CD4-positive, alpha-beta T cell treated with Interferon alpha-2 for 1 hour (primary cell): ENCODE results near the gene SERPINA12.

Experiments
- DNase-seq, 2 donors: peaks; one replicate each; pipeline ENCODE4 v3.0.0-alpha.2; 2020 to 2022

SERPINA12 gene

DNA sequence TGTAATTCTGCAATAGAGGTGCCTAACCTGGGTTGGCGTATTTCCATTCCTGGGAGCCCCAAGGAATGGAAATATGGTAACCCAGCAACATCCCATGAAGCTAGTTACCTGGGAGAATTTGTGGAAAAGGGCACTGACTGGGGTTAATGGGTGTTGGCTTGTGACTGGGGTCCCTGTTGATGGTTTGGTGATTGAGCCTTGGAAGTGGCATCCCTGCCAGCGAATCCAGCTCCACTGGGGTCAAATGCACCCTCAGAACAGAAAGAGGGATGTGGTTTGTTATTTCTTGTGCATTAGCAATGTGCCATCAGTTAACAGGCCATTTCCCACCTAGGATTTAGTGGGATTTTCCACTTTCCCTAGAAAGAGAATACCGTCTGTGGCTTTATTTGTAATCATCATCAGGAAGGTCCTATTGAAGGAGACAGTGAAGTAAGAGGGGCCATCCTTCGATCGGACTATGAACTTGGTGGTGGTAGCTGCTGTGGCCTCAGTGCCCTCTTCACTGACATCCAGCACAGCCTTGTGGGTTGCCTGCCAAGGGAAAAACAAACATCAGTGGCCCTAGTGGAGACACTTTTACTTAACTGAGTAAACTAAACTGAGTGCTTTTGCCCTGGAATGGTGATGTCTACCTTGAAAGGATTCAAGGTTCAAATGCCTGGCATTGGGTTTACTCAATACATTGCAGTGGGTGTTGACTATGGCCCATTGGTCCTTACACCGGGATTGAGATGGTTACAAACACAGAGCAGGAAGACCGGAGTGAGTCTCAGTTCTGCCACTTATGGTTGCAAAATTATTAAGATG, 46.3 kb downstream of the SERPINA12 start:
- no peak for DNase-seq

DNA sequence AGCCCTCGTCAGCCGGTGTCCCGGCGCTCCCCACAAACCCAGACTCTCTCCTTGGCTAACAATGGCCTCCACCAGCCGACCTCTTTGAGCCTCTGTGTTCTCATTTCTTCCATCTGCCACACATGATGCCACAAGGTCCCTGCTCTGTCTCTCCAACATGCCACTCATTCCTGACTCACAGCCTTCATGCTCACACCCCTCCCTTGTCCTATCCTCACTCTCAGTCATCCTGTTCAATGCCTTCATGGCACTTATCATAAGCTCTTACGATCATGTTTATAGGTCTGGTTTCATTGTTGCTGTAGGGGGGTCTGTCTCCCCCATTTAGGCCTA, 47.1 kb downstream of the SERPINA12 start:
- no peak for DNase-seq

DNA sequence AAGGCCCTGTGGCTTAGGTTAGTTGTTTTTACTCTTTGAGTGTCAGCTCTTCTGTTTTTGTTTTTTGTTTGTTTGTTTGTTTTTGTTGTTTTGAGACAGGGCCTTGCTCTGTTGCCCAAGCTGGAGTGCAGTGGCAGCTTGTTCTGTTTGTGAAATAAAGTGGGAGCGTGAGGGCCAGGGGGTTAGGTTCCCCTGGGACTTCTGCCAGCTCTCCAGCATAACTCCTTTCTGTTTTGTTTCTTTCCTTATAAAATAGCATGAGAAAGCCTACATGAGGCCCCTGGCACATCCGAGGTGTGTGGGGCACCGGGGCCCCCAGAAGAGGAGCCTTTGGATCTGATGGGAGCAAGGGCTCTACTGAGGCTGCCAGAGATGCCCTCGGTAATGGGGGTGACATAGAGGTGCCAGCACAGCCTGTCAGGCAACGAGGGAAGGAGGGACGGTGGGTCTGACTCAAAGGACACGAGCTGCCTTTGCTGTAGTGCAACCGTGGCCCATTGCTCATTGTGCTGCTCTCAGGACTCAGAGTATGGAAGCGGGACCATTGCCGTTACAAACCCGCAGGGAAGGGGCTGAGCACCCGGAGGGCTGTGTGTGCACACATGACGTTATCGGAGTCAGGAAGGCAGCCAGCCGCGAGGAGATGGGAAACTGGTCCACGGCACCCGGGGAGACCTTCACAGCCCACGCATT, 47.6 kb downstream of the SERPINA12 start:
- no peak for DNase-seq

DNA sequence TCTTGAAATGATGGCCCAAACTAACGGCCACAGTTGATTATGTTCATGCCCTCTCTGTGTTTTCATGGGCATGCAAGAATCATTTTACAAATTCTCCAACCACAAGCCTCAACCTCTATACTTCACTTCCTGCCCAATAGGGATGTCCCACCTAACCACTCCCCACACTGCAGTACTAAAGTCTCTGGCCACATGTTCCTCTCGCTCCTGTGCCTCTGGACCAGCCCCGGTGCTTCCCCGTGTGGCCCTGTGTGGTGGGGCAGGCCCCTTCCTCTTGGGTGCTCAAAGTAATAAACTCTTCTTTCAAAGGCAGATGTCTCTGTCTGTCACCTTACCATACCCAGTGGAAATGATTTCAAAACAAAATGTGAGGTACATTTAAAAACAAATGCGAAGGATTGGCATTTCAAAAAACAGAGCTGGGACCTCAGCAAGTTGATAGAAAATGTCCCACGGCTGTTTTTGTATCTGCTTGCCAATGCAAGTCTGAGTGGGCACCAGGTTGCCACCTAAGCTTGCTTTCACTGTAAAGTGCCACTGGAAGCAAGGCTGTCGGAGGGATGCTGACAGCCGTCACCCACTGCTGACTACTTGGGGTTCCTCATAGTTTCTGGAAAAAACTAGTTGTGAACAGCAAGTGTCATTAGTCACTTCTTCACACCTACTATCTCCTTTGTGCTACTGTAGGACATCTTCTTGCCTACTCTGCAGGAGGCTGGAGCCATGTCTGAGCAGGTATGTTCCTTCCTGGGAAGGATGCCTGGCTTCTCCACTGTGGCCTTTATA, 48.4 kb downstream of the SERPINA12 start:
- no peak for DNase-seq

DNA sequence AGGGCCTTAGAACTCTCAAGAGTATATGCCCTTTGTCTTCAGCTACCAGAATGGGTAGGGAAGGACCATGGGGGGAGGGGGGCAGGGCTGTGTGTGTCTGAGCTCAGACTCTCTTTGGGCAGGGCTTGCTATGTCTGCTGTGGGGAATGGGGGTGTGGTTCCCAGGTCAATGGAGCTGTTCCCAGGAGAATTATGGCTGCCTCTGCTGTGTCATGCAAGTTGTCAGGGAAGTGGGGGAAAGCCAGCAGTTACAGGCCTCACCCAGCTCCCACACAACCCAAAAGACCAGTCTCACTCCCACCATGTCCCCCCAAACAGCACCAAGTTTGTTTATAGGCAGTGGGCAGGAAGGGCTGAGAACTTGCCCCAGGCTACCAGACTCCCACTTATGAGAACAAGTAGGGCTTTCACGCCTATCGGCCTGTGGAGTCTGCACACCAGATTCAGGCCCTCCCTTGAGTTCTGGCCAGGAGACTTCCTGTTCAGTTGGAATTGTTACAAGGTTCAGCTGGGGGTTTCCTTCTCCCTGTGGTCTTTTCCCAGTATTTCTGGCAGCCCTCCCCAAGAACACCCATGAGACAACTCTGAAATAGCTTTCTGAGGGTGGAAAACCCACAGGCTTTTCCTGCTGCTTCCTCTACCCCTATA, 50.6 kb downstream of the SERPINA12 start:
- DNase-seq: no peak

DNA sequence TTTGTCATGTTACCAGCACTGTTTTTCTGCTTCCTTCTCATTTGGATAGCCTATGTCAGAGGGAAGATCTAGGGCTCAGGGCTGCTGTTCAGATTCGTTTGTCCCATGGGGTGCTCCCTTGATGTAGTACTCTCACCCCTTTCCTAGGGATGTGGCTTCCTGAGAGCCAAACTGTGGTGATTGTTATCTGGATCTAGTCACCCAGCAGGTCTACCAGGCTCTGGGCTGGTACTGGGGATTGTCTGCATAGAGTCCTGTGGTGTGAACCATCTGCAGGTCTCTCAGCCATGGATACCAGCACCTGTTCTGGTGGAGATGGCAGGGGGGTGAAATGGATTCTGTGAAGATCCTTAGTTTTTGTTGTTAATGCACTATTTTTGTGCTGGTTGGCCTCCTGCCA, 51.2 kb downstream of the SERPINA12 start:
- DNase-seq: no peak

DNA sequence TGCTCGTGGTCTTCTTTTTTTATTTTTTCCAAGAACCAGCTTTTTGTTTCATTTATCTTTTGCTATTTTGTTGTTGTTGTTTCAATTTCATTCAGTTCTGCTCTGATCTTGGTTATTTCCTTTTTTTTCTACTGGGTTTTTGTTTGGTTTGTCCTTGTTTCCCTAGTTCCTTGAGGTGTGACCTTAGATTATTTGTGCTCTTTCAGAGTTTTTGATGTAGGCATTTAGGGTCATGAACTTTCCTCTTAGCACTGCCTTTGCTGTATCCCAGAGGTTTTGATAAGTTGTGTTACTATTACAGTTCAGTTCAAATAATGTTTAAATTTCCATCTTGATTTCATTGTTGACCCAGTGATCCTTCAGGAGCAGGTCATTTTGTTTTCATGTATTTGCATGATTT, 53.3 kb downstream of the SERPINA12 start:
- DNase-seq: no peak

DNA sequence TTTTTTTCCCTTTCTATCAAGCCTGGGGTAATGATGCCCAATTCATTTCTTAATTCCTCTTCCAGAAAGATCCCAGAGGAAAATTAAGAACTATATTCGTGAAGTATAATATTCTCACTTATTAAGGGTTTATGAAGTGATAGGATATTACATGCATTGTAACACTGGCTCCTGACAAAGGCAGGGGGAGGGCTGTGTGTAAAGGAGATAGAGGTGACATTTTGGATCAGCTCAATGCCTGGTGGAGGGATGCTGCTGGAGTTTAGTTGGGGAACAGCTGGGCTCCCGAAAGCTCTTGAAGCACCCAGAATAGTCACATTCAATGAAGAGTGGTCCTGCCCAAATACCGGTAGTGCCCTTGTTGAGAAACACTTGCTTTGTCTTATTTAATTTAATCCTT, 57.4 kb downstream of the SERPINA12 start:
- DNase-seq: no peak

DNA sequence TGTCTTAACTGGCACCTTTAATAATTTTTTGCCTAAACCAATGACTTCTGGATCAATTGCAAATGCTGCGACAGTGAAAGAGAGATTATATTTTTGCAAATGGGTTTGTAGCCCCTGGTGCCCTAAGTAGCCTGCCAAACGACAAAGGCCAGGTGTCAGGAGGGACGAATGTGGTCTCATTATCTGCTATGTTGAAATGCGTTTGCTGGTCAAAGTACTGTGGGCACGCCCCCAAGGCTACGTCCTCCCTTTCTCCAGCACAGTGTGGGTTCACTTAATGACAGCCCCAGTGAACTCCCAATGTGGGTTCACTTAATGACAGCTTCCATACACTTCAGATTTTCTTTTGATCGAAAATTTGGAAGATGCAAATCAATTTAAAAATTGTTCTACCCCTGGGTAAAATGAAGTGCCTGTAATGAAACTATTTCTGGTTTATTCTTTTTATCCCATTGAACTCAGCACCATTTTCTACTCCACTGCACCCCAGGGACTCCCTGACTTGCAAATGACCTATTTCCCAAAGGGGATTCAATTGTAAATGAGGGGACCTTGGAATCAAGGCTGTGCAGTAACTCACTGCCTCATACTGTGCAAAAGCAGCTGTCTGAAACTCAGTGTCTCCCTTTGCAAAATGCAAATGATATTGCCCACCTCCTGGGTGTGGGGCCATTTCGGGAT, 58.0 kb downstream of the SERPINA12 start:
- no peak for DNase-seq

DNA sequence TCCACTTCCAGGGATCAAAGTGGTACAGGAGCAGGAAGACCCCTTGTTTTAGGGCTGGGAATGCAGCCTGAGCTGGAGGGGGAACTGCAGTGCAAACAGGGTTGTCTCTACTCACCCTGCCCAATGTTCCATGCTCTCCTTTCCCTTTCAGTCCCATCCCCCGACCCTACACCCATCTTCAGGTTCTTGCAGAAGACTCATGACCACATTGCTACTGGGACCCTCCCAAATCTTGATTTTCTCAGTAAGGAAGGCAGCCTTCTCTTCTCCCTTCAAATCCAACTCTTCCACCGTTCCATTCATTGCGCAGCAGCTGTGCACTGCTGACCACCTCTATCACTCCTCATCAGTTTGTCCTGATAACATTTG, 58.6 kb downstream of the SERPINA12 start:
- no peak for DNase-seq

DNA sequence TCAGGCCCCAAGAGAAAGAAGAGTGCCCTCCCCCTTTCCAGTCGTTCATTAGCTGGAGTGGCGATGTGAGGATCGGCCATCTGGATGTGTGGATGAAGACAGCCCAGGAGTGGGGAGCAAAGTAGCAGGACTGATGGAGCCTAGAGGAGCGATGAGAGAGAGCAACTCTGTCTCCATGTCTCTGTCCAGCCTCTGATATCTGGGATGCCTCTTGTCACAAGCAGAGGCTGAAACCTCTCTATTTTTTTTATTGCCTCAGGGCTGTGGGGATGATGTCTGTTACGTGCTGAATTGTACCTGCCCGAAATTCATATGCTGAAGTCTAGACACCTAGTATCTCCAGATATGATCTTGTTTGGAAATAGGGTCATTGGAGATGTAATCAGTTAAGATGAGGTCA, 59.3 kb downstream of the SERPINA12 start:
- no peak for DNase-seq

DNA sequence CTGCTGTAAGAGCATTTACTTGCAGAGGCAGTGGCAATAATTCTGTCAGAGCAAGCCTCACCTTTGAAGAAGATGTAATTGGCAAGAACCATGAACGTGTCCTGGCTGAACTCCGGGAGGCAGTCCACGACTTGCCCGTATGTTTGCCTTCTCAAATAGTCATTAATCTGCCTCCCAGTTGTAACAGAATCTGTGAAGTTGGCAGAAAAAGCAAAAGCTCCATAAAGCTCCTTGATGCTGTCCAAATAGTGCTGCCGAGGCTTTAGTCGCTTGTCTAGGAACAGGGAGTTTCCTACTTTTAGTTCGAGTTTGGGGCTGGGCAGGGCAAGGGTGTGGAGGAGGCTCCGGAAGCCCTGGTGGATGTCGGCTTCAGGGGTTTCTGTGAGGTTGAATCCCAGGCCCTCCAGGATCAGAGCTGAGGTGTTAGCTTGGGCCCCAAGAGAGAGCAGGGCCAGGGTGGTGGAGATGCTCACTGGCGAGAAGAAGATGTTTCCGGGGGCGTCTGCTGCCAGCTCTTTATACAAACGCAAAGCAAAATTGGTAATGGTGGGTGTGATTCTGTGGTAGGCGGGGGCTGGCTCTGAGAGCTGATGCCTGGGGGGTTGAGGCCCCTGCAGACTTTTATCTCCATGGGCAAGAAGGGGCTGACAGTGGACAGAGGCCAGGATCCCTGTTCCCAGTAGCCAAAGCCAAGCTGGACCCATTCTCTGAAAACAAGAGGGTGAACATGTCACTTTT, 61.0 kb downstream of the SERPINA12 start:
- DNase-seq: no peak

DNA sequence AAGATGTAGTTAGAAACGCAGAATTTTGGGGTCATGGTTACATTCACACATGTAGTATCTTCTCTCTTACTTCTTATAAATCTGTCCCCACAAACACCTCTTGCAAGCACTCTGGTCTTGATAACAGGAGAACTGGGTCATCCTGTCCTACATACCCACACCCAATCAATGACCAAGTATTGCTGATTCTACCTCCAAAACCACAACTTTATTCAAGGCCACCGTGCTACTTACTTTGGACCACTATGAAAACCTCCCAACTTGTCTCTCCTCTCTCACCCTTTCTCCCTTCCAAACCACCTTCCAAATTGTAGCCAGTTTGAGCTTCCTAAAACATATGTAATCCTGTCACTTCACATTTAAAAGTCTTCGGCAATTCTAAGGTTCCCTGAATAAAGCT, 62.1 kb downstream of the SERPINA12 start:
- DNase-seq: no peak

DNA sequence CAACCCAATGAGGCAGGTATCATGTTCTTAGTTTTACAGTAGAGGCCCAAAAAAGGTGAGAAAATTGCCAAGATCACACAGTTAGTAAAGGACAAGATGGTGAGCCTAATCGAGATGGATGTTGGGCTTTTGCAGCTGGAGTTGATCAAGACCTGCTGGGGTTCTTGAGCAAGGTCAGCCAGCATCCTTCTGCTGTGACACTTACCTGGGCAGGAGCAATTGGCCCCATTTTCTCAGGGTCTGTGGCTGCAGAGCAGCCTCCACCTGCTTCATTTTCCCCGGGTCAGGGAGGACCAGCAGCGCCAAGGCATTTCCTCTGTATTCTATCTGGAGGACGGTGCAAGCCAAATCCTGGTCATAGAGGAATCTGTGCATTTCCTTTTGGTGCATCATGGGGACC, 63.1 kb downstream of the SERPINA12 start:
- no peak for DNase-seq

DNA sequence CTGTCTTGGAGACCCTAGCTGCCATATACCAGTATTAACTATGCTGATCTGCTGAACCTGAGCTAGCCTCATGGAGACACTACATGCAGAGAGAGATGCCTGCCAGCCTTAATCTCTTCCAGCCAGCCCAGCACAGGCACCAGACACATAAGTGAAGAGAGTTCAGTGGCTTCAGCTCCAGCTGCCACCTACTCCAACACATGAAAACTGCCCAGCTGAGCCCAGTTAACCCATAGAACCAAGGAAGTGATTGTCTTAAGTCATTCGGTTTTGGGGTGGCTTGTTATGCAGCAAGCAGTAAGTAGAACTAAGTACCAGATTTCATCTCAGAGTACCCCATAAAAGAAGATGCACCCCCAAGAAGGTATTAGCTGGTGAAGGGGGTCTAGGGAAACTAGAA, 64.3 kb downstream of the SERPINA12 start:
- no peak for DNase-seq

DNA sequence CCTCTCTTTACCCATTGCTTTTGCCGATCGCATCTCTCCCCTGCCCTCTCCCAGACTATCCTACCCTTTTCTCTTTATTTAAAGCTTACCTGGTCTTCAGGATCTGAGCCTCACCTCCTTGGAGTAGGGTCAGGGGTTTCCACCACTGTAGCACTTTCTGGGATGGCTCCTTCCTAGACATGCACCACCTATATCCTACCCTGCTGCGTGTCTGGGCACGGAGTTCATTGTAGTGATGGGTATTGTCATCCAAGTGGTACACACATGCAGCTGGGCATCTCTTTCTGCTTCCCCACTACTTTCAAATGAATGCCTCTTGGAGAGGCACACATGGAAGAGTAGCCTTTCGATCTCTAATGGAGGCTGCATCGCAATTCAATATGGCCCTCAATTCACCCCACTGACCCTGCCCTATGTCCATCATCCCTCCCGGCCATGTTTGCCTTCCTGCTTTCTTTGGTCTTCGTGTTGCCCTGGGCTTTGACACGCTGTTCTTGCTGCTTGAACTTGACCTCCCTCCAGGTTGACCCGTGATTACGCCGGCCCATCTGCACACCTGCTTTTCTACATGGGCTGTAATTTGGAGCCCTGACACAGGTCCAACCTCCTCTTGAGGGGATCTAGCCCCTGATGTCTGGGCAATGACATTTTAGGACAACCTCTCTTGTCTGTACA, 67.6 kb downstream of the SERPINA12 start:
- DNase-seq: no peak

DNA sequence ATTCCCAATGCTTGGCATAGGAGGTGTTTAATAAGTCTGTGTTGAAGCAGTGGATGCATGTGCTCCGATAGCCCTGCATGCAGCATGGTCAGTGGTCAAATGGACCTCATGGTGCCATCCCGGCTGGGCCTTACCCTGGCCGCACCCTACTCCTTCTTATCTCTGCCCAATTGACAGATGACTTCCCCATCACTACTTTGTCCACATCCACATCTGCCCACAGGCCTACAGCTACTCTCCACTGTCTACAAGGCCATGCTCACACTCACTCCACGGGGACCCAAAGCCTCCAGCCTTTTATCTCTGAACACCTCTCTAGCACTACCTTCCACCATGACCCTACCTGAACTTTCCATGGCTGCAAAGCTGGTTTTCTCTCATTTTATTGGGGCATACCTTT, 68.1 kb downstream of the SERPINA12 start:
- no peak for DNase-seq

DNA sequence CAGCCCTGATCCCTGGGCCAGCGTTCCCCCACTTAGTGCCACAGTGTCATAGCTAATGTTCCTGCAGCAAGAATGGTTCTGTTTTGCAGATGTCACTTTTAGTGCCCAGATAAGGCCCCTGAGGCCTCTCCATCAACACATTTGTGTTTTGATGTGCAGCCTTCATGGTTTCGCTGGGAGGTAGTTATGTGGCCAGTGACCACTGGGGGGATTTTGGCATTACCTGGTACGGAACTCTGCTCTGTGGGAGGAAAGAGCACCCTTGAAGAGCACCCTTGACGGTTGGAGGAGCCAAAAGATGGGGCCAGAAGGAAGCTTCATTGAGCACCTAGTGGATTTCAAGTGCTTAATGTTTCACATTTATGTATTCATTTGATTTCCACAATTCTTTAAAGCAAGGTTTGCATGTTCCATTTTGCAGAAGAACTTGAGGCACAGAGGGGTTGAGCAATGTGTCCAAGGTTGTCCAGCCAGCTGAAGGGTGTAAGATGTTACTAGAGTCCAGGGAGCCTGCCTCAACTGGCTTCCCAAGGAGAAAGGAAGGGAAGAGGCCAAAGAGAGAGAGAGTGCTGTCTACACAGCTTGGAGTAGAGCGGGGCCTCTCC, 69.7 kb downstream of the SERPINA12 start:
- DNase-seq: no peak
